Lower leg skin (tissue), 3 donors: ENCODE results near the gene SRPK1.
"Not testable (repeated sequence)": the region's sequence is repeated elsewhere in the genome, so short reads cannot be mapped to it uniquely, and the experiment has no call there.

Source experiments
- CTCF ChIP-seq, 3 donors: fragments of 450-650 bp; IDR thresholded peaks; one replicate each; pipeline ENCODE4 v1.5.1; 2016; ENCODE audit warnings: antibody characterized with exemption in 3 of 3, mild to moderate bottlenecking in 3 of 3, moderate library complexity in 2 of 3
- POLR2A ChIP-seq, 2 donors: fragments of 450-650 bp; IDR thresholded peaks; one replicate each; pipeline ENCODE4 v1.6.1; 2016 to 2017; ENCODE audit warnings: antibody characterized with exemption in 2 of 2, mild to moderate bottlenecking in 1 of 2, moderate library complexity in 1 of 2

GRCh38 chr6:35908753-35909401, 12.0 kb downstream of the SRPK1 start:
- TF ChIP-seq POLR2A, CTCF (IDR thresholded peaks at IDR 0.05): not testable (repeated sequence)
